ENCODE data around the gene POLR1G.

POLR1G gene

DNA sequence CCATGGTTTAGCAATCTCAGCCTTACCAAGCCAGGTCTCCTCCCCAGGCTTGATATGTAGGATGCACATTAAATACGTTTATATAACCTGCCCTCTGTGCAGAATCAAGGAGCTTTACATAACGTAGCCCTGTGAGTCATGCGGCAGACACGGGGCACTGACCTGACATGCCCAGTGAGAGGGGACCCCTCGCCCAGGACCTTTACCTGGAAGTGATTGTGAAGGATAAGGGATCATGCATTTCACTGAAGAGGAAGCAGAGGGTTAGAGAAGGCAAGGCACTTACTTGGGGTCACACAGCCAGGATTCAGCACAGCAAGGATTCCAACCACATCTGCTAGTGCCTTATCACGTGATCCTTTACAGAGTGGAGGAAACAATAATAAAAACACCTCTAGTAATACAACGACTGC is 42.4 kb downstream of the POLR1G start:
- DNase-seq, result no peak

DNA sequence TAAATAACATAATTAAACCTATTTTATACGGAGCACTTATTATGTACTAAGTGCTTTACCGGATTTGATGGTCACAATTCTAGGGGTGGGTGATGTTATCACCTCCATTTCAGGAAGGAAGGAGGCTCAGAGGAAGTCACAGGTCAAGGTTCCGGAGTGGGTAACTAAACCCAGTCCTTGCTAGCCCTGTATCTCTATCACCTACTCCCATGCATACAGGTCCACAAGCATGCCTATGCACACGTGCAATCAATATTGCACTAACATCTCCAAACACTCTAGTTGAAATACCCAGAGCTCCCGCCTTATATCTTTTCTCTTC is 43.5 kb downstream of the POLR1G start:
- DNase-seq, result no peak

DNA sequence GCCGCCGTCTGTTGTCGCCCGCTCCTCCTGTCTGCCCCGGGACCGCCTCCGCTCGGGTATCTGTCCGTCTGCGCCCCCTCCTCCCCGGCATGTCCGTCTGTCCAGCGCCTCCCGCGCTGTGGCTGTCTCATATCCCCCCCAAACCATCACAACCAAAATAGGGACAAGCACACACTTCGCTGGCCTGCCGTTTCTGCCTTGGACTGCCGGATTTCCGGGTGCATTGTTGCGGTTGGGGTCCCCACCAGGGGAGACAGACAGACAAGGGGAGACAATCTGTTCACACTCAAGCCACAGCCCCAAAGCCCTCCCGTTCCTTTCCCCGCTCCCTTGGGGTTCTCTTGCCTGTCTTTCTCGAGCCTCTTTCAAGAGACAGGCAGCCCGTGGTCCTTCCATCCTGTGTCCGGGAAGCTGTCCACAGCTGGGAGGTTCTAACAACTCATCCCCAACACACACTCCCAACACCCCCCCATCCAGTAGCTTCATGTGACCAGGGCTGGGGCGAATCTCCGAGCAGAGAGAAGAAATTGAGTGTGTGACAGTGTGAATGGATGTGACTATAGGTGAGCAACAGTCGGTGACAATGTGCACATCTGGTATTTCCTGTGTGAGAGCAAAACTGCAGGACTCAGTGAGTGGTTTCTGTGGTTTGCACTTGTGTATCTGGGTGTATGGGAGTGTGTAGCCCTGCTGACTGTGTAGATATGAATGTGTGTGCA is 44.8 kb downstream of the POLR1G start:
- no peak for DNase-seq

DNA sequence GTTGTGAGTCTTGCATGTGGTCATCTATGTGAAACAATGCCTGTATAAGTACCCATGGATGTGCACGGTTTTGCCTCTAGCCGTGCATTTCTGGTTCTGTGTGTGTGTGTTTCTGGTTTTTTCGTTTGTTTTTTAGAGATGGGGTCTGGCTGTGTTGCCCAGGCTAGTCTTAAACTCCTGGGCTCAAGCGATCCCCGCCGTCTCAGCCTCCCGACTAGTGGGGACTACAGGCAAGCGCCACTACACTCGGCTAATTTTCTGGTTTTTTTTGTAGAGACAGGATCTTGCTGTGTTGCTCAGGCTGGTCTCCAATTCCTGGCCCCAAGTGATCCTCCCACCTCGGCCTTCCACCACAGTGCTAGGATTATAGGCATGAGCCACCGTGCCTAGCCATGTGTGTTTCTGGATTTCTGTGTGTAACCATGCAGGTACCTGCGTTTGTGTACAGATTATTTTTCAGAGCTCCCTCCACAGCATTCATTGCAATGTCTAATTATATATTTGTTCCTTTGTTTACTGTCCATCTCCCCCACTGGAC is 45.5 kb downstream of the POLR1G start:
- no peak for DNase-seq

DNA sequence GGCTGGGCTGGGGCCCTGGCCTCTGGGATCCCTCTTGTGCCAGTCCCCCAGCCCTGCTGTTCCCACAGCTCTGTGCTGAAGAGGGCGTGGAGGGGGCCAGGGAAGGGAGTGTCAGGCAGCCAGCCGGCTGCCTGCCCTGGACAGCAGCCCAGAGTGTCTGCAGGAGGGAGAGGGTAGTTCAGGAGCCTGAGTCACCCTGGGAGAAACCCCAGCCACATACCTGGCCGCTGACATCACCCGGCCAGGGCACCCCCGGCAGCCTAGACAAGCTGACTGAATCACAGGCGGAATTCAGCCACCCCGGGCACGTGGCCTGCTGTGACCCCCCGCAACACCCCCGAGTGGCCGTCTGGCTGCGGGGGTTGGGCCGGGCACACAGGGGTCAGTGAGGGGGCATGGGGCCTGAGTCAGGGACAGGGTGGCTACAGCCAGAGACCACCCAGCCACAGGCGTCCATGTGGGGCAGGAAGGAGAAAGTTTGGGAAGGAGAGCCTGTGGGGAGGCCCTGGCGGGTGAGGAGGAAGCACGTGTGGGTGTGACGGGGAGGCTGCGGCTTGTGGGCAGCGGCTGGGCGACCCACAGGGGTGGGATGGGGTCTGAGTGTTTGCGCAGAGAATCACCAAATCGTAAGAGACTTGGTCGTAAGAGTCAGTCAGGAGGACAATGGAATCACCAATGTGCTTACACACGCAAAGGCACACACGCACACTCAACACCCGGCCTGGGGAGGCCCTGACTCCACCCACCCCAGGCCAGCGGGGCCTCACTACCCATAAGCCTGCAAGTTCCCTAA is 49.5 kb downstream of the POLR1G start:
- DNase-seq, result no peak

DNA sequence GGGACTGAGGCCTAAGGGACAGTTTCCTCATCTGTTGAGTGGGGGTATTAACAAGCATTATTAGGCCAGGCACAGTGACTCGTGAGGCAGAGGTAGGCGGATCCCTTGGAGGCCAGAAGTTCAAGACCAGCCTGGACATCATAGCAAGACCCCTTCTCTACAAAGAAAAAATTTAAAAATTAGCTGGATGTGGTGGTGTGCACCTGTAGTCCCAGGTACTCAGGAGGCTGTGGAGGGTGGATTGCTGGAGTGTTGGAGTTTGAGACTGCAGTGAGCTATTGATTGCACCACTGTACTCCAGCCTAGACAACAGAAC is 50.0 kb downstream of the POLR1G start:
- DNase-seq, result no peak

DNA sequence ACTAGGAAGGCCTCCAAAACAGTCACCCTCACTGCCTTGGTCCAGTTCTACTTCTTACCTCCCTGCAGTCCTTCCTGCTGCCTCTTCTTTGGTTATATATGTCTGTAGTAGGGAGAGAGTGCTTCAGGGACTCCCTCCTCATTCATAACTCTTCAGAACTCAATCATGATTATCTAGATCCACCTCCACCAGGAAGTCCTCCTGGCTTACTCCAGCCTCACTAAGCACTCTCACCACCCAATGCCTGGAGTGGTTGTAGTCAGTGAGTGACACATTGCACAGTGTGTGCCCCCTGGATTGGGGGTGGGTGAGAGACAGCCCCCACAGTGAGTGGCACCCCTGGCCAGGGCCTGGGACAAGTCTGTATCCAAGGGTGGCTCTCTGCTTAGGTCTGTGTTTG is 51.3 kb downstream of the POLR1G start:
- no peak for DNase-seq
